Sigmoid colon (tissue), 7 donors: ENCODE data around the gene PROX2. TPM values are rescaled to one million over a fixed set of nuclear protein-coding genes. Genes with fewer than 3 reads are reported as not detected.

ENCODE experiments used
- DNase-seq: peaks from one replicate; pipeline ENCODE4 v3.0.0-alpha.2; 2019
- H3K27ac ChIP-seq, 4 donors: fragments of 200-600 bp; sonication (generic); one replicate each; pipeline ENCODE4 v1.5.1; 2016 to 2019; ENCODE audit warnings: mild to moderate bottlenecking in 1 of 4
- H3K27me3 ChIP-seq, 3 donors: fragments of 200-600 bp; sonication (generic); one replicate each; pipeline ENCODE4 v1.5.1; 2019; ENCODE audit warnings: mild to moderate bottlenecking in 1 of 3
- H3K36me3 ChIP-seq, 4 donors: fragments of 200-600 bp; sonication (generic); one replicate each; pipeline ENCODE4 v1.5.1; 2016 to 2019
- H3K4me1 ChIP-seq, 4 donors: fragments of 200-600 bp; sonication (generic); one replicate each; pipeline ENCODE4 v1.5.1; 2017 to 2019
- H3K4me3 ChIP-seq, 4 donors: fragments of 200-600 bp; sonication (generic); one replicate each; pipeline ENCODE4 v1.5.1; 2017 to 2019; ENCODE audit warnings: mild to moderate bottlenecking in 2 of 4, moderate library complexity in 1 of 4
- H3K9me3 ChIP-seq, 4 donors: fragments of 200-600 bp in 3 of 4; sonication (generic) in 3 of 4; one replicate each; pipeline versions ENCODE4 v1.5.1 to v1.6.1; 2013 to 2019
- CTCF ChIP-seq, 4 experiments: fragments of 450-650 bp in 3 of 4; fragments of 200-600 bp in 1 of 4; IDR thresholded peaks; one replicate each; pipeline ENCODE4 v1.5.1; 2016 to 2019; ENCODE audit warnings: antibody characterized with exemption in 4 of 4, mild to moderate bottlenecking in 3 of 4, moderate library complexity in 2 of 4
- EP300 ChIP-seq, 4 donors: sonication (generic); formaldehyde crosslinking; IDR thresholded peaks; one replicate each; pipeline ENCODE4 v1.6.1; 2017; ENCODE audit warnings: antibody characterized with exemption in 4 of 4
- POLR2A ChIP-seq, 2 donors: fragments of 450-650 bp; IDR thresholded peaks; one replicate each; pipeline ENCODE4 v1.6.1; 2016; ENCODE audit warnings: antibody characterized with exemption in 2 of 2, mild to moderate bottlenecking in 2 of 2, moderate library complexity in 2 of 2
- POLR2AphosphoS5 ChIP-seq, 4 donors: sonication (generic); formaldehyde crosslinking; IDR thresholded peaks; one replicate each; pipeline ENCODE4 v1.6.1; 2017; ENCODE audit warnings: antibody characterized with exemption in 4 of 4
- WGBS, 2 donors: extraction: QIAGEN DNeasy Blood & Tissue Kit; methylation state at CpG; one replicate each; pipeline ENCODE4 v1.1.7; 2013; 5-methylcytosine and 5-hydroxymethylcytosine counted together
- intact Hi-C: fragments of 100-400 bp; cut with DNase I; formaldehyde crosslinking; loops from one replicate; pipeline ENCODE4 v1.15.1; 2023
- polyA plus RNA-seq, 3 donors: library from polyadenylated mRNA; stranded (reverse); fragments of 200-250 nt; gene quantifications; one replicate each; pipeline ENCODE4 v1.2.3, GENCODE V29; 2013
- total RNA-seq, 4 donors: library from RNA; depleted of rRNA; stranded (reverse); fragments of >200 nt; gene quantifications; one replicate each; pipeline ENCODE4 v1.1.0, GENCODE V29; 2016
- donor health status: healthy with polysubstance abuse.
- donor health status: Bipolar disorder and iron deficiency.
- donor health status: healthy.

Gene PROX2
- total and polyA plus RNA-seq, 7 donors = 0.01 to 0.16 TPM; not detected in 5

- H3K36me3 ChIP-seq = no peaks in the 10 kb centered on the region
- no peak overlapping the region for H3K27ac ChIP-seq
Observed at GRCh38 chr14:74848768-74849167, 27.2 kb downstream of the PROX2 start.

GRCh38 chr14:74846968-74847665 lies 28.8 kb downstream of the PROX2 start:
- Histone ChIP-seq H3K4me3 (no peak overlapping the region), H3K27me3 (no peaks in the 10 kb centered on the region), H3K4me1 (no peaks in the 10 kb centered on the region), H3K9me3 (no peaks in the 10 kb centered on the region), H3K36me3 (no peaks in the 10 kb centered on the region), H3K27ac (no peak overlapping the region)
- no peak for DNase-seq
- intact Hi-C loops = no loop called here
- 95% methylated on average over 1 of the region's 1 CpG for WGBS, 2 donors
- TF ChIP-seq EP300 (IDR thresholded peaks at IDR 0.05) (no peak), POLR2A (IDR thresholded peaks at IDR 0.05) (no peak), POLR2AphosphoS5 (IDR thresholded peaks at IDR 0.05) (no peak), CTCF (IDR thresholded peaks at IDR 0.05) (no peak)

More at GRCh38 chr14:74848768-74849167, 27.2 kb downstream of the PROX2 start:
- 81 to 90% methylated on average over 2 of the region's 2 CpGs for WGBS, 2 donors
- TF ChIP-seq POLR2AphosphoS5 (IDR thresholded peaks at IDR 0.05) = no peak
- no peak for TF ChIP-seq EP300 (IDR thresholded peaks at IDR 0.05)
- no peak for TF ChIP-seq POLR2A (IDR thresholded peaks at IDR 0.05)
- TF ChIP-seq CTCF (IDR thresholded peaks at IDR 0.05) = no peak
- no peak for DNase-seq
- no peaks in the 10 kb centered on the region for H3K9me3 ChIP-seq
- no peak overlapping the region for H3K4me3 ChIP-seq
- intact Hi-C loops = no loop called here
- H3K27me3 ChIP-seq = no peaks in the 10 kb centered on the region
- H3K4me1 ChIP-seq = peaks cover 0 to 15% (median 13%) of the 10 kb centered on the region in 4 donors

GRCh38 chr14:74846168-74846567 lies 29.8 kb downstream of the PROX2 start:
- Histone ChIP-seq H3K36me3 (peaks cover 0 to 3% (median 0%) of the 10 kb centered on the region in 4 donors), H3K4me3 (no peak overlapping the region), H3K9me3 (no peaks in the 10 kb centered on the region), H3K27me3 (no peaks in the 10 kb centered on the region), H3K4me1 (no peaks in the 10 kb centered on the region), H3K27ac (no peak overlapping the region)
- TF ChIP-seq POLR2A (IDR thresholded peaks at IDR 0.05) (no peak), CTCF (IDR thresholded peaks at IDR 0.05) (no peak), EP300 (IDR thresholded peaks at IDR 0.05) (no peak), POLR2AphosphoS5 (IDR thresholded peaks at IDR 0.05) (no peak)
- WGBS, 2 donors = 76 to 78% methylated on average over 3 of the region's 3 CpGs
- intact Hi-C loops = no loop called here
- no peak for DNase-seq

- DNase-seq = no peak
- intact Hi-C loops = no loop called here
- no peaks in the 10 kb centered on the region for H3K9me3 ChIP-seq
- no peaks in the 10 kb centered on the region for H3K27me3 ChIP-seq
- no peaks in the 10 kb centered on the region for H3K4me1 ChIP-seq
- H3K4me3 ChIP-seq = no peak overlapping the region
- H3K27ac ChIP-seq = no peak overlapping the region
- TF ChIP-seq CTCF (IDR thresholded peaks at IDR 0.05) = no peak
- TF ChIP-seq POLR2A (IDR thresholded peaks at IDR 0.05) = no peak
- TF ChIP-seq EP300 (IDR thresholded peaks at IDR 0.05) = no peak
- TF ChIP-seq POLR2AphosphoS5 (IDR thresholded peaks at IDR 0.05) = peak in 1 of 4 donors; percentile 30
- H3K36me3 ChIP-seq = peaks cover 0 to 10% (median 2%) of the 10 kb centered on the region in 4 donors
Observed at GRCh38 chr14:74843653-74844052, 32.3 kb downstream of the PROX2 start.
